Stomach (tissue), 9 donors: ENCODE data around the gene NIPAL1. TPM values are rescaled to one million over a fixed set of nuclear protein-coding genes. Genes with fewer than 3 reads are reported as not detected.

Source experiments
- DNase-seq, 2 donors: peaks; one replicate each; pipeline versions ENCODE4 v3.0.0 to v3.0.0-alpha.2; 2013 to 2019
- H3K27ac ChIP-seq, 5 donors: fragments of 200-600 bp in 4 of 5; sonication (generic) in 4 of 5; one replicate each; pipeline ENCODE4 v1.5.1; 2013 to 2019; ENCODE audit warnings: mild to moderate bottlenecking in 1 of 5, moderate library complexity in 1 of 5
- H3K27me3 ChIP-seq, 3 donors: fragments of 200-600 bp; sonication (generic); one replicate each; pipeline ENCODE4 v1.5.1; 2017 to 2019; ENCODE audit warnings: mixed run types in 1 of 3
- H3K36me3 ChIP-seq, 4 donors: fragments of 200-600 bp; sonication (generic); 1 replicate in 3 of 4; 2 replicates in 1 of 4; pipeline ENCODE4 v1.5.1; 2016 to 2019
- H3K4me1 ChIP-seq, 4 donors: fragments of 200-600 bp; sonication (generic); one replicate each; pipeline ENCODE4 v1.5.1; 2016 to 2019
- H3K4me3 ChIP-seq, 4 donors: fragments of 200-600 bp; sonication (generic) in 3 of 4; one replicate each; pipeline ENCODE4 v1.5.1; 2016 to 2019; ENCODE audit warnings: mild to moderate bottlenecking in 1 of 4
- H3K9me3 ChIP-seq, 4 donors: fragments of 200-600 bp; sonication (generic); one replicate each; pipeline ENCODE4 v1.5.1; 2016 to 2019
- CTCF ChIP-seq, 7 experiments: fragments of 450-650 bp in 4 of 7; fragments of 200-600 bp in 3 of 7; sonication (generic) in 3 of 7; IDR thresholded peaks; one replicate each; pipeline ENCODE4 v1.5.1; 2016 to 2019; ENCODE audit warnings: antibody characterized with exemption in 7 of 7, control low read depth in 2 of 7, mild to moderate bottlenecking in 1 of 7
- EP300 ChIP-seq: sonication (generic); formaldehyde crosslinking; IDR thresholded peaks from one replicate; pipeline ENCODE4 v1.6.1; 2017; ENCODE audit warnings: antibody characterized with exemption
- POLR2A ChIP-seq, 4 donors: fragments of 450-650 bp; IDR thresholded peaks; one replicate each; pipeline ENCODE4 v1.6.1; 2016; ENCODE audit warnings: antibody characterized with exemption in 4 of 4, control low read depth in 2 of 4, mild to moderate bottlenecking in 1 of 4, moderate library complexity in 1 of 4
- POLR2AphosphoS5 ChIP-seq, 3 donors: sonication (generic); formaldehyde crosslinking; IDR thresholded peaks; one replicate each; pipeline ENCODE4 v1.6.1; 2016; ENCODE audit warnings: antibody characterized with exemption in 3 of 3
- WGBS, 5 donors: extraction: QIAGEN DNeasy Blood & Tissue Kit in 3 of 5; methylation state at CpG; one replicate each; pipeline versions ENCODE4 v1.1.5 to v1.1.7; 2013 to 2018; 5-methylcytosine and 5-hydroxymethylcytosine counted together
- intact Hi-C: fragments of 100-400 bp; cut with DNase I; formaldehyde crosslinking; loops from one replicate; pipeline ENCODE4 v1.15.1; 2023; ENCODE audit warnings: low total_unique reads
- polyA plus RNA-seq, 3 donors: library from polyadenylated mRNA; stranded (reverse); fragments of 200-250 nt; gene quantifications; one replicate each; pipeline ENCODE4 v1.2.3, GENCODE V29; 2013
- total RNA-seq, 5 donors: library from RNA; depleted of rRNA; stranded (reverse); fragments of >200 nt; gene quantifications; one replicate each; pipeline versions ENCODE4 v1.1.0 to v1.2.3, GENCODE V29; 2014 to 2016
- donor health status: healthy with polysubstance abuse.
- donor health status: Bipolar disorder and iron deficiency.
- donor health status: healthy.

The NIPAL1 gene
- total and polyA plus RNA-seq, 8 donors = under 0.01 to 22.0 (median 2.9) TPM; not detected in 1

- no peak overlapping the region for H3K4me3 ChIP-seq
- intact Hi-C loops = no loop called here
- H3K36me3 ChIP-seq = no peaks in the 10 kb centered on the region
- H3K9me3 ChIP-seq = no peaks in the 10 kb centered on the region
- peaks cover 0 to 4% (median 2%) of the 10 kb centered on the region in 4 donors for H3K4me1 ChIP-seq
- H3K27me3 ChIP-seq = no peaks in the 10 kb centered on the region
- TF ChIP-seq EP300 (no peak), CTCF (IDR thresholded peaks at IDR 0.05) (no peak), POLR2AphosphoS5 (IDR thresholded peaks at IDR 0.05) (no peak), POLR2A (IDR thresholded peaks at IDR 0.05) (no peak)
- H3K27ac ChIP-seq = no peak overlapping the region
- DNase-seq = no peak
- WGBS, 5 donors = 84 to 98% (median 85%) methylated on average over 9 of the region's 9 CpGs
These were observed 51.0 kb downstream of the NIPAL1 start for GRCh38 chr4:48067536-48067935.

- Histone ChIP-seq H3K36me3 (no peaks in the 10 kb centered on the region), H3K9me3 (no peaks in the 10 kb centered on the region), H3K27ac (no peak overlapping the region), H3K27me3 (no peaks in the 10 kb centered on the region), H3K4me3 (no peak overlapping the region), H3K4me1 (peaks cover 0 to 4% (median 2%) of the 10 kb centered on the region in 4 donors)
- intact Hi-C loops = no loop called here
- TF ChIP-seq POLR2A (IDR thresholded peaks at IDR 0.05) = no peak
- no peak for TF ChIP-seq POLR2AphosphoS5 (IDR thresholded peaks at IDR 0.05)
- no peak for TF ChIP-seq CTCF (IDR thresholded peaks at IDR 0.05)
- DNase-seq = no peak
- WGBS, 5 donors = 75 to 87% (median 80%) methylated on average over 2 of the region's 2 CpGs
These were observed 51.6 kb downstream of the NIPAL1 start for GRCh38 chr4:48068182-48068581.

GRCh38 chr4:48069026-48069425 is 52.5 kb downstream of the NIPAL1 start:
- intact Hi-C loops = no loop called here
- Histone ChIP-seq H3K9me3 (no peaks in the 10 kb centered on the region), H3K4me1 (peaks cover 0 to 4% (median 2%) of the 10 kb centered on the region in 4 donors), H3K27ac (no peak overlapping the region), H3K27me3 (no peaks in the 10 kb centered on the region), H3K36me3 (no peaks in the 10 kb centered on the region), H3K4me3 (no peak overlapping the region)
- WGBS, 5 donors = 44 to 70% (median 50%) methylated on average over 2 of the region's 2 CpGs
- TF ChIP-seq POLR2AphosphoS5 (IDR thresholded peaks at IDR 0.05) (no peak), EP300 (no peak), CTCF (IDR thresholded peaks at IDR 0.05) (no peak), POLR2A (IDR thresholded peaks at IDR 0.05) (no peak)
- DNase-seq = no peak

GRCh38 chr4:48071191-48071590 is 54.6 kb downstream of the NIPAL1 start:
- 29 to 80% (median 40%) methylated on average over 3 of the region's 3 CpGs for WGBS, 5 donors
- H3K9me3 ChIP-seq = no peaks in the 10 kb centered on the region
- H3K27ac ChIP-seq = peak overlapping the region in 1 of 5 donors; percentile 23
- TF ChIP-seq EP300 (no peak), POLR2AphosphoS5 (IDR thresholded peaks at IDR 0.05) (peak in 1 of 3 donors; percentile 20)
- H3K4me3 ChIP-seq = no peak overlapping the region
- H3K4me1 ChIP-seq = peaks cover 0 to 4% (median 2%) of the 10 kb centered on the region in 4 donors
- H3K27me3 ChIP-seq = no peaks in the 10 kb centered on the region
- no peaks in the 10 kb centered on the region for H3K36me3 ChIP-seq
- peak in 1 of 2 donors; percentile 65 for DNase-seq
- intact Hi-C loops = no loop called here

GRCh38 chr4:48073567-48074103 is 57.1 kb downstream of the NIPAL1 start:
- Histone ChIP-seq H3K9me3 (no peaks in the 10 kb centered on the region), H3K36me3 (no peaks in the 10 kb centered on the region), H3K4me3 (no peak overlapping the region), H3K4me1 (peaks cover 0 to 4% (median 2%) of the 10 kb centered on the region in 4 donors), H3K27ac (no peak overlapping the region), H3K27me3 (no peaks in the 10 kb centered on the region)
- WGBS, 5 donors = 19 to 38% (median 31%) methylated on average over 3 of the region's 3 CpGs
- DNase-seq = no peak
- TF ChIP-seq EP300 = no peak
- TF ChIP-seq CTCF (IDR thresholded peaks at IDR 0.05) = no peak
- TF ChIP-seq POLR2AphosphoS5 (IDR thresholded peaks at IDR 0.05) = no peak
- no peak for TF ChIP-seq POLR2A (IDR thresholded peaks at IDR 0.05)
- intact Hi-C loops = no loop called here
